Heart right ventricle (tissue), 16 donors: ENCODE data around the gene SPRING1. TPM values are rescaled to one million over a fixed set of nuclear protein-coding genes. Genes with fewer than 3 reads are reported as not detected.

ENCODE experiments used
- ATAC-seq, 8 donors: fragments of 200-7000 bp; cut with Tn5 transposase; one replicate each; pipeline ENCODE4 v1.9.1; 2020; ENCODE audit warnings: mild to moderate bottlenecking in 8 of 8, moderate library complexity in 8 of 8, moderate number of reproducible peaks in 1 of 8
- DNase-seq, 2 donors: peaks; one replicate each; pipeline ENCODE4 v3.0.0-alpha.2; 2020
- H3K27ac ChIP-seq, 10 donors: fragments of 200-600 bp; sonication (generic) in 2 of 10; one replicate each; pipeline versions ENCODE4 v1.5.0 to v1.8.0; 2020 to 2022; ENCODE audit warnings: mild to moderate bottlenecking in 3 of 10
- H3K27me3 ChIP-seq, 7 donors: fragments of 200-600 bp; one replicate each; pipeline ENCODE4 v1.8.0; 2021 to 2022; ENCODE audit warnings: mild to moderate bottlenecking in 2 of 7
- H3K36me3 ChIP-seq, 9 donors: fragments of 200-600 bp; sonication (generic) in 1 of 9; one replicate each; pipeline versions ENCODE4 v1.5.0 to v1.8.0; 2020 to 2022; ENCODE audit warnings: mild to moderate bottlenecking in 2 of 9
- H3K4me1 ChIP-seq, 9 donors: fragments of 200-600 bp; sonication (generic) in 1 of 9; one replicate each; pipeline versions ENCODE4 v1.5.0 to v1.8.0; 2020 to 2022; ENCODE audit warnings: mild to moderate bottlenecking in 4 of 9
- H3K4me3 ChIP-seq, 10 donors: fragments of 200-600 bp; sonication (generic) in 2 of 10; one replicate each; pipeline versions ENCODE4 v1.5.0 to v1.8.0; 2020 to 2022; ENCODE audit warnings: mild to moderate bottlenecking in 7 of 10, moderate library complexity in 2 of 10
- H3K9me3 ChIP-seq, 11 donors: fragments of 200-600 bp in 10 of 11; sonication (generic) in 2 of 11; one replicate each; pipeline versions ENCODE4 v1.5.0 to v1.8.0; 2013 to 2022; ENCODE audit warnings: mild to moderate bottlenecking in 2 of 11, control low read depth in 1 of 11, moderate library complexity in 1 of 11
- WGBS, 2 donors: extraction: QIAGEN DNeasy Blood & Tissue Kit; methylation state at CpG; one replicate each; pipeline ENCODE4 v1.1.7; 2013; ENCODE audit warnings: inconsistent platforms in 1 of 2; 5-methylcytosine and 5-hydroxymethylcytosine counted together
- intact Hi-C, 10 donors: fragments of 100-400 bp; cut with DNase I; formaldehyde crosslinking; loops; one replicate each; pipeline versions ENCODE4 v1.11.1 to v1.14.2; 2022
- polyA plus RNA-seq, 2 donors: library from polyadenylated mRNA; stranded (reverse); fragments of 200-250 nt; gene quantifications; one replicate each; pipeline ENCODE4 v1.2.3, GENCODE V29; 2013
- total RNA-seq, 10 donors: library from RNA; stranded (reverse); fragmentation: NEBNext Ultra II Directional in 3 of 10; extraction: Animal tissue kit (Norgen Biotek cat#: 25700) in 3 of 10; gene quantifications; one replicate each; pipeline versions ENCODE4 v1.2.1 to v1.2.4, GENCODE V29; 2021 to 2023
- TF ChIP-seq, protein P1 (sequence below), 9 donors: fragments of 200-600 bp; sonication (generic) in 2 of 9; IDR thresholded peaks; one replicate each; pipeline versions ENCODE4 v1.5.0 to v1.8.0; 2021 to 2022; ENCODE audit warnings: antibody characterized with exemption in 9 of 9, mild to moderate bottlenecking in 5 of 9, moderate library complexity in 1 of 9
- donor health status: Arrhythmogenic right ventricular cardiomyopathy.
- donor health status: ischemic (EF 13 %, LVEDD 7.1; RV severe dilation, severe dysfunction).
- donor health status: healthy with polysubstance abuse.
- donor health status: DM: no; HTN: yes; CAD: no.
- donor health status: DM: no; HTN: no; CAD: no.
- donor health status: ischemic (EF 25% LVEDD 6.9; RV normal size, moderate dysfunction).
- donor health status: ischemic (EF 25% LVEDD 5.7; RV mildly dilated, moderate dysfunction).
- donor health status: healthy.
- donor health status: DM: yes; HTN: yes; CAD: no.
- donor health status: Ischemic cardiomyopathy.
- donor health status: ischemic (EF 35%, LVEDD 5.7; RV mildly dilated, moderate dysfunction).
- donor health status: nonischemic (EF 11% LVEDD 7.7; RV severe dilation, severe dysfunction).
- donor health status: DM: yes; HTN: yes; CAD: no.
- donor health status: PGD.
- donor health status: ischemic (EF 29% LVEDD 5.4; RV normal size, mild dysfunction).
- donor health status: nonischemic (EF 23%, LVEDD 6.1; RV moderate dilation, normal function).

Gene SPRING1
- total and polyA plus RNA-seq, 12 donors: 6.2 to 19.5 (median 10.5) TPM

GRCh38 chr12:116697305-116697704 lies 40.6 kb downstream of the SPRING1 start:
- Histone ChIP-seq H3K27ac (no peak overlapping the region), H3K27me3 (peaks cover 0 to 22% (median 14%) of the 10 kb centered on the region in 7 donors), H3K9me3 (no peaks in the 10 kb centered on the region), H3K4me1 (peaks cover 5 to 42% (median 28%) of the 10 kb centered on the region in 9 donors), H3K36me3 (no peaks in the 10 kb centered on the region), H3K4me3 (no peak overlapping the region)
- 55 to 59% methylated on average over 7 of the region's 7 CpGs for WGBS, 2 donors
- ATAC-seq (peak in 7 of 8 donors; percentile 19 to 61 (median 46)), DNase-seq (no peak)
- TF ChIP-seq, protein P1, sequence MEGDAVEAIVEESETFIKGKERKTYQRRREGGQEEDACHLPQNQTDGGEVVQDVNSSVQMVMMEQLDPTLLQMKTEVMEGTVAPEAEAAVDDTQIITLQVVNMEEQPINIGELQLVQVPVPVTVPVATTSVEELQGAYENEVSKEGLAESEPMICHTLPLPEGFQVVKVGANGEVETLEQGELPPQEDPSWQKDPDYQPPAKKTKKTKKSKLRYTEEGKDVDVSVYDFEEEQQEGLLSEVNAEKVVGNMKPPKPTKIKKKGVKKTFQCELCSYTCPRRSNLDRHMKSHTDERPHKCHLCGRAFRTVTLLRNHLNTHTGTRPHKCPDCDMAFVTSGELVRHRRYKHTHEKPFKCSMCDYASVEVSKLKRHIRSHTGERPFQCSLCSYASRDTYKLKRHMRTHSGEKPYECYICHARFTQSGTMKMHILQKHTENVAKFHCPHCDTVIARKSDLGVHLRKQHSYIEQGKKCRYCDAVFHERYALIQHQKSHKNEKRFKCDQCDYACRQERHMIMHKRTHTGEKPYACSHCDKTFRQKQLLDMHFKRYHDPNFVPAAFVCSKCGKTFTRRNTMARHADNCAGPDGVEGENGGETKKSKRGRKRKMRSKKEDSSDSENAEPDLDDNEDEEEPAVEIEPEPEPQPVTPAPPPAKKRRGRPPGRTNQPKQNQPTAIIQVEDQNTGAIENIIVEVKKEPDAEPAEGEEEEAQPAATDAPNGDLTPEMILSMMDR (IDR thresholded peaks at IDR 0.05): peak in 6 of 9 donors; percentile 28 to 51 (median 34)
- intact Hi-C loops: loop anchor here in 4 of 10 donors (10.0 kb wide), 6 partner anchors 83 to 683 kb away; partner anchors contain the start of gene MED13L (in 1 of the 4)

DNA sequence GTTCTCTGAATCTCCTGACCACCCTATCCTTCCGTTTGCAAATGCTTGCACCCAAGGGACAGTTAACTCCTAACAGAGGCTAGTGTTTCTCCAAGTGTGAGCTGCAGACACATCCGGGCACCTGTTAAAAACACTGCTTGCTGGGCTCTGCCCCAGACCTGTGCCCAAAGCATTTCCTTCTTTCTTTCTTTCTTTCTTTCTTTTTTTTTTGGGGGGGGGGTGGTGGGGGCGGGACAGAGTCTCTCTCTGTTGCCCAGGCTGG lies 42.5 kb downstream of the SPRING1 start:
- Histone ChIP-seq H3K27ac (no peak overlapping the region), H3K36me3 (no peaks in the 10 kb centered on the region), H3K4me3 (no peak overlapping the region), H3K27me3 (peaks cover 0 to 38% (median 22%) of the 10 kb centered on the region in 7 donors), H3K9me3 (no peaks in the 10 kb centered on the region), H3K4me1 (peaks cover 5 to 42% (median 28%) of the 10 kb centered on the region in 9 donors)
- DNase-seq: no peak
- intact Hi-C loops: loop anchor here in 4 of 10 donors (10.0 kb wide), 6 partner anchors 81 to 681 kb away; partner anchors contain the start of gene MED13L (in 1 of the 4)
- no peak for ATAC-seq
- TF ChIP-seq, protein P1 (IDR thresholded peaks at IDR 0.05): no peak
- 58 to 59% methylated on average over 3 of the region's 3 CpGs for WGBS, 2 donors

DNA sequence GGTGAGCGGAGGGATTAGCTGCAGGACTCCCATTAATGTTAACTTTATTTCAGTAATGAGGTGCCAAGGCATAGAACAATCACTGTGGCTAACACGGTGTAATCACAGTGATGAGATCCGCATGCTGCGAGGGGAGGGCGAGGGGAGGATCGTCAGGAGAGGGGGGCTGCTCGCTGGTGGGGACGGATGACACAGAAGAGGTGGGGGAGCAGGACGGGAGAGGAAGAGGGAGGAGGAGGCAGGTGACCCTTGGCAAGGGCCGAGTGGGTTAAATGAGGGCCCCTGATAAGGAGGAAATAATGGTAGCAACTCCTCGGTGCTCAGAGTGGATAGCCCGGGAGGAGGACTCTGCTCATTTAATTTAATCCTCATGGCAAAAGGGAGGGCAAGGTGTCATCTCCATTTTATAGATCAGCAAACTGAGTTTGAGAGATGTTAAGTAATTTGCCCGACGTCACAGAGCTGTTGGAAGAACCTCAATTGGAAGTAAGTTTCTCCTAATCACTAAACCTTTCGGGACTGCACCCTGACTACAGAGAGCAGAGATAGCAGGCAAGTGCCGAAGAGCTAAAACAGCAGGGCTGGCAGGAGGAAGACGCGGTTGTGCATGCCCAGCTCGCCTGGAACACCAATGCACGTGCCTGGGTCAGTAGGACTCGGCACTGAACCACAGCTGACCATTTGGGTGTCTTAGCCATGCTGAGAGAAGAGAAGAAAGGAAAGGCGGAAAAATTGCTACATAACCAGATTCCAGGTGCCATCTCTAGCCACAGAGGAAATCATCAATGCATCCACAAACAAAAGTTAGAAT lies 43.0 kb downstream of the SPRING1 start:
- peaks cover 0 to 43% (median 26%) of the 10 kb centered on the region in 7 donors for H3K27me3 ChIP-seq
- H3K36me3 ChIP-seq: no peaks in the 10 kb centered on the region
- H3K9me3 ChIP-seq: no peaks in the 10 kb centered on the region
- peak overlapping the region in 1 of 10 donors; percentile 33 for H3K27ac ChIP-seq
- intact Hi-C loops: loop anchor here in 4 of 10 donors (5.0 to 10.0 kb wide), 7 partner anchors 80 to 680 kb away; partner anchors contain the start of gene MED13L (in 1 of the 4)
- H3K4me1 ChIP-seq: peaks cover 5 to 42% (median 28%) of the 10 kb centered on the region in 9 donors
- TF ChIP-seq, protein P1 (IDR thresholded peaks at IDR 0.05): no peak
- ATAC-seq (peak in 7 of 8 donors; percentile 26 to 72 (median 41)), DNase-seq (no peak)
- WGBS, 2 donors: 39 to 50% methylated on average over 22 of the region's 22 CpGs
- peak overlapping the region in 3 of 10 donors; percentile 44 to 51 (median 49) for H3K4me3 ChIP-seq

DNA sequence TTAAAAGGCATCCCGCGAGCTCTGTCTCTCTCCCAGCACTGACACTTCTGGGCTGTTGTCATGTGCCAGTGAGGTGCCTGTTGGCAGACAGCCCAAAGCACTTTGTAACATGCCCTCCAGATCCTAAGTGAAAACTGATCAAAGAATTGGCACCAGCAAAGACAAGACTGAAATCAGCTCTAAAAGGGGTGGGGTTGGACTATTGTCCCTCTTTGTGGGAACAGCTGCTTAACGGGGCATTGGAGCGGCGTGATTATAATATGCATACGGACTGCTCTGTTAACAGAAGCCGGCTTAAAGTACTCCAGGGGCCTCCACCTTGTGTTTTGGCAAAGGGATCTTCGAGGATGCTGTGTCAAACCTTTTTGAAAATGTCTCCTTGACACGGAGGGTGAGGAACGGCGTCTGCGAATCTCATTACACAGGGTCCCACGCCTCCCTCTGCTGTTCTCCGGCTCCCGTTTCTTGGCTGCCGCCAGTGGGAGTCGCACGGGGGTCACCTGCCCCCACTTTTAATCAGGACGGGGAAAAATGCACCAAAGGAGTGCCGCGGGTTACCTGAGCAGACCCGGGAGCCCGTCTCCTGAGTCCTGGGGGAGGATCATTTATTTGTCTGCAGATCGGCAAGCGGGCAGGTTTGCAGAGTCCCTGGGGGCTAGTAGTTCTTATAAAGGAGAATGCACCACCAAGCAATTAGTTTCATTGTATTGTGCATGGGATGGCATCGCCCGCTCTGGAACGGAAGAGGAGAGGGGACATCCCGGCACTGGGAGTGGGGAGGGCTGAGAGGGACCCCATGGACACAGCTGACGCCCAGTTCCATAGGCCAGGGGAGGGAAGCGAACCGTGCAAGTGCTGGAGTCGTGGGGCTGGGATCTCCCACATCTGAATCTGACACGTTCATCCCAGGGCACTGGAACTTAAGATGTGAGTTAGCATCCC lies 44.3 kb downstream of the SPRING1 start:
- Histone ChIP-seq H3K27me3 (peaks cover 0 to 43% (median 33%) of the 10 kb centered on the region in 7 donors), H3K9me3 (no peaks in the 10 kb centered on the region), H3K4me1 (peaks cover 5 to 40% (median 28%) of the 10 kb centered on the region in 9 donors), H3K4me3 (peak overlapping the region in 9 of 10 donors; percentile 13 to 51 (median 34)), H3K27ac (peak overlapping the region in 6 of 10 donors; percentile 9 to 56 (median 28)), H3K36me3 (no peaks in the 10 kb centered on the region)
- TF ChIP-seq, protein P1 (IDR thresholded peaks at IDR 0.05): no peak
- ATAC-seq (peak in 6 of 8 donors; percentile 19 to 36 (median 24)), DNase-seq (no peak)
- intact Hi-C loops: loop anchor here in 4 of 10 donors (5.0 to 10.0 kb wide), 7 partner anchors 79 to 679 kb away; partner anchors contain the start of gene MED13L (in 1 of the 4)
- 10 to 16% methylated on average over 34 of the region's 34 CpGs for WGBS, 2 donors
